HG03565 (cell line): Measurements from ENCODE around the gene SLC25A25.

Experiments used
- ATAC-seq: cut with Tn5 transposase; IDR thresholded peaks from one replicate; pipeline ENCODE4 v1.9.1; 2021; ENCODE audit warnings: mild to moderate bottlenecking, moderate library complexity; ENCODE audit not compliant: unreplicated experiment

SLC25A25 gene

DNA sequence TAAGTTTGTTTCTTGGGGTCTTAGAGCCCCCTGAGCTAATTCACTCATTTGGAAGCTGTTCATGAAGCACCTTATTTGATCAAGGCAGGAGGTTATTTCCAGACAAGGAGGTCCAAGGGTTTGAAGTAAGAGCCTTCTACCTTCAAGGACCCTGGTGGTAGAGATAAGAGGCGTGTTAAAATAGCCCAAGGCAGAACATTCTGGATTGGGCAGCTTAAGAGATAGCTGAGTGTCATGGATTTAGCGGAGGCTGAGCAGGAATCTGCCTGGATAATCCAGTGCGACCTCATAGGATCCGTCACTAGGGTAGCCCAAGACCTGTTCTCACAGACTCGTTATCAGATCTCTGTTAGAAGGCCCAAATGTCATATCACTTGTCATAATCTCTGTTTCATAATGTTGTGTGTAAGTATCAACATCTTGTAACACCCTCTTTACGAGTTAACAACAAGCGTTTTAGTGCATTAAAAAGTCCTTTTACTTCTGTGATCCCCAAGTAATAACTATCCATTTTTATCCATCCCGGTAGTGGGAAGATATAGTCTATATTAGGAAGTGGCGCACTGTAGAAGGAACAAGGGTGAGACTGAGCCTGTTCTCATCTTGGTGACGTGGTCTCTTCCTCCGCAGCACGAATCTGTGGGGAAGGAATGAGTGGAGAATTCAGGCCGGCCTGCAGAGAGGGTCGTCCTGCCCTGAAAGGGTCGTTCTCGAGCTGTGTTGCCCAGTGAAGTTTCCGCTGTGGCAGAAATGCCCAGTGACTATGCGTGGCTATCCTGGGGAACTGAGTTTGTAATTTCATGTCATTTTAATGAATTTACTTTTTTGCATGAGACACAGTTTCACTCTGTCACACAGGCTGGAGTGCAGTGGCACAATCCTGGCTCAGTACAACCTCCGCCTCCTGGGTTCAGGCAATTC lies 28.8 kb downstream of the SLC25A25 start:
- no peak for ATAC-seq

- ATAC-seq = no peak
These were observed 29.7 kb downstream of the SLC25A25 start for GRCh38 chr9:128097543-128098296.

DNA sequence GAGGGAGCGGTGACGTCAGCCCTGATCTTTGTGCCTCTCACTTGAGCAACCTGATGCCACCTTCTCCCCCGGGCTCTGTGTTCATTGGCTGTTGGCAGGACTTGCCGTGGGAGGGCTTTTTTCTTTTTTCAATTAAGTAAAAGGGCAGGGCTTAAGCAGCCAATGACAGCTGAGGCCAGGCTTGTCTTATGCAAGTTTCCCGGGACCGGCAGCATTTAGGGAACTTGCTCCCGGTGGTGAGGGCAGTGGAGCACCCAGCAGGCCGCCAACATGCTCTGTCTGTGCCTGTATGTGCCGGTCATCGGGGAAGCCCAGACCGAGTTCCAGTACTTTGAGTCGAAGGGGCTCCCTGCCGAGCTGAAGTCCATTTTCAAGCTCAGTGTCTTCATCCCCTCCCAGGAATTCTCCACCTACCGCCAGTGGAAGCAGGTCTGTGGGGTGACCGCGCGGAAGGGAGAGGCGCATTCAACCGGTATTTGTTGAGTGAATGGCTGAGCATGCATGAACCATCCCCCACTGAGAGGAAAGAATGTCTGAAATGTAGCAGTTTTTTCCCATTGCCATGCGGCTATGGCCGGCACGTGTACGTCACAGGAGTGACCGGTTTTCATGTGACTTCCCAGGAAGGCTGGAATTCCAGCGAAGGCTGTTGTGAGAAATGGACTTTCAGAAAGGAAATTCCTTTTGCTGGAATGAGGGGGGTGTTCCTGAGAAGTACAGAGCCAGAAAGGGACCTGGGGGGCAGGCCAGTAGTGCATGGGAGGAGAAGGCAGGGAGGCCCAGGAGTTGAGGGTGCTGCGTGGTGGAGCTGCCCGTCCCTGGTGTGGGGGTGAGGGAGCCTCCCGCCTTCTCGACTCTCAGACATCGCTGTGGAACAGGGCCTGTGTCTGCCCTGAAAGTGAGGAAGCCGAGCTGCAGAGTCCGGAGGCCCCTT lies 30.5 kb downstream of the SLC25A25 start:
- no peak for ATAC-seq

DNA sequence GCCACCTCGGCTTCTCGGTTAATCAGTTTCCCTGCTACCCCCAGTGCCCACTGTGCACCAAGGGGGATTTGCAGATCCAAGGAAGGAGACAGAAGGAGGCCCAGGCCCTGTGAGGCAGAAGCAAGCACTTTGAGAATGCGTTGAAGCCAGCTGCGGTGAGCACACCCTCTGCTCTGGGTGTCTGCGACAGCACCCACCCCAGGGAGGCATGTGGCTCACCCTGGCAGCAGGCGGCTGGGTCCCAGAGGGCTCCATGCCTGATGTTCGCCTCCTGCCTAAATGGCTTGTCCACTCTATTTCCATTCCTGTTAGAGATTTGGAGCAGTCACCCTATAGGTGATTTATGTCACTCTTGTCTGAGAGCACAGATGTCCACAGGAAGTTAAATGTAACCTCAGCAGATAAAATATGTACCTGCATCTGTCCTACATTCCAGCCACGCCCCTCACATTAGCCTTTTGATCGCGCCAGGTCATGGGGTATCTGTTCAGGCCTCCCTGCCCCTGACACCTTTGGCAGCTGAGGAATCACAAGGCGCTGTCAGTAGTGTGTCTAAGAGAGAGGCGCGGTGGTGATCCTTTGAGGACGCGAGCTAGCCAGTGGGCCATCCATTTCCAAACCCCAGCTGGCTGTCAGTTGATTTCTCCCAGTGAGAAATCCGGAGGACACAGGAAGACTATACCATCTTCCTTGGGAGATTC lies 31.3 kb downstream of the SLC25A25 start:
- no peak for ATAC-seq

- ATAC-seq = no peak
These were observed 32.0 kb downstream of the SLC25A25 start for GRCh38 chr9:128099932-128100491.

DNA sequence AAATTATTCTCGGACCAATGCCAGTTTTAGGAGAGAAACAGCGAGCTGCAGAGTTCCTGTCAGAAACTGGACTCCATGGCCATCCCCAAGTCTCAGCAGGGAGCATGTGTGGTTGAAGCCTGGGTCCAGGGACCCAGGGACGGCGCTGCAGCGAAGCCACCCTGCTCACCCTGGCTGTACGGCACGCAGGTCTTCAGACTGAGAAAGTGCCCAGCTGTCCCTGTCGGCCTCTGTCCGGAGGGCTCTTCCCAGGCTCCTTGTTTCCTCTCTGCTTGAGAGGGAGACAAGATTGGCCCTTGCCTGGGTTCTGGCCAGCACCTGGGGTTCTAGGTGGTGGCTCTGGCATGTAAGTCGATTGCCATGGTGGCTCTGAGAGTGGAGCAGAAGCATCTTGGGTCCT lies 32.5 kb downstream of the SLC25A25 start:
- ATAC-seq = no peak

- no peak for ATAC-seq
These were observed 33.2 kb downstream of the SLC25A25 start for GRCh38 chr9:128101231-128101661.

GRCh38 chr9:128101690-128102089 lies 33.7 kb downstream of the SLC25A25 start:
- ATAC-seq = no peak

DNA sequence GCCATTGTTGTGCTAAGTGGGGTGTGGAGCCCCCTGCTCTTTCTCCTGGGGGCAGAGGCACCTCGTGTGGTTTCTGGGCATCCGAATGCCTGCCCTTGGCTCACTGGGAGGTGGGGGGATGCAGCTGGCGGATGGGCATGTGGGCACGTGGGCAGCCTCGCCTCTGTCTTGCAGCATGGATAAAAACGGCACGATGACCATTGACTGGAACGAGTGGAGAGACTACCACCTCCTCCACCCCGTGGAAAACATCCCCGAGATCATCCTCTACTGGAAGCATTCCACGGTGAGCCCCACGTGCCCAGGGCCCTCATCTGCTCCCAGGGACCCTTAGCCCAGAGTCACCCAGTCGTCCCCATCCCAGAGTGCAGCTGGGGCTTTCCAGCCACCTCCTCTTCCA lies 34.2 kb downstream of the SLC25A25 start:
- no peak for ATAC-seq

GRCh38 chr9:128102861-128103588 lies 35.0 kb downstream of the SLC25A25 start:
- ATAC-seq = no peak

GRCh38 chr9:128103589-128103962 lies 35.5 kb downstream of the SLC25A25 start:
- ATAC-seq = no peak

DNA sequence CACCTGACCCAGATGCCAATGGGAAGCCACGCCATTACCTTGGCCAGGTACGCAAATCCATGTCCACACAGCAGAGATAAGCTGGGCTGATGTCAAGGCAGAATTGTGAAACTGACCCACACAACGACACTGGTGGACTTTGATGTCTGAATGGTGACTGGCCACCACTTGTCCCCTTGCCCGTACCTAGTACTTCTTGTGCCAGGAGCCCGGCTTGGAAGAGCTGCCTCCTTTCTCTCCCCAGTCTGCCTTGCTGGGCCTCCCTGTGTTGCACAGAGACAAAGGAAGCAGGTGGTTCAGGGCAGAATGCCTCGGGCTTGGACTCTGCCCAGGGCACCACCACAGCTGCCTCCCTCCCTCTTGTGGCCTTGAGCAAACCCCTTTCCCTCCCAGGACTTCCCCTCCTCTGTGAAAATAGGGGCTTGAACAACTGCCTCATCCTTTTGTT lies 36.2 kb downstream of the SLC25A25 start:
- no peak for ATAC-seq

DNA sequence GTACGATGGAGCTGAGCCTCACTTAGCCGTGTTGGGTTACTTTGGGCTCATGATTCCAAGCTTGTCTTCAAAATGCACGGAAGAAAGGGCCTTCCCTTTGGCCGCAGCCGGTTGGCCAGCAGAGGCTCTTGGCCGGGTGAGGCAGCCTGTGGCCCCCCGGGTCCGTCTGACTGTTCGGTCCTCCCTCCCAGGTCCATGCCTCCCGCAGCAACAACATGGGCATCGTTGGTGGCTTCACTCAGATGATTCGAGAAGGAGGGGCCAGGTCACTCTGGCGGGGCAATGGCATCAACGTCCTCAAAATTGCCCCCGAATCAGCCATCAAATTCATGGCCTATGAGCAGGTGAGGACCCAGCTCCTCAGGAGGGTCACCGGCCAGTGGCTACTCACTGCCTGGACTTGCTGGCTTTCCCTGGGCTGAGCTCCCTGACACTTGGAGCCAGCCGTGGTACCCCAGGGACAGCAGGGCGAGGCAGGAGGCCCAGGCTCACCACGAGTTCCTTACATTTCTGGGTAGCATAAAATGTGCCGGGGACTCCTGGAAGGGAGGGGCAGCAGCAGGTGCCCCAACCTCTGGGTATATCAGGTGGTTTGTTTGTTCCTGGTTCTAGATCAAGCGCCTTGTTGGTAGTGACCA lies 37.6 kb downstream of the SLC25A25 start:
- no peak for ATAC-seq

DNA sequence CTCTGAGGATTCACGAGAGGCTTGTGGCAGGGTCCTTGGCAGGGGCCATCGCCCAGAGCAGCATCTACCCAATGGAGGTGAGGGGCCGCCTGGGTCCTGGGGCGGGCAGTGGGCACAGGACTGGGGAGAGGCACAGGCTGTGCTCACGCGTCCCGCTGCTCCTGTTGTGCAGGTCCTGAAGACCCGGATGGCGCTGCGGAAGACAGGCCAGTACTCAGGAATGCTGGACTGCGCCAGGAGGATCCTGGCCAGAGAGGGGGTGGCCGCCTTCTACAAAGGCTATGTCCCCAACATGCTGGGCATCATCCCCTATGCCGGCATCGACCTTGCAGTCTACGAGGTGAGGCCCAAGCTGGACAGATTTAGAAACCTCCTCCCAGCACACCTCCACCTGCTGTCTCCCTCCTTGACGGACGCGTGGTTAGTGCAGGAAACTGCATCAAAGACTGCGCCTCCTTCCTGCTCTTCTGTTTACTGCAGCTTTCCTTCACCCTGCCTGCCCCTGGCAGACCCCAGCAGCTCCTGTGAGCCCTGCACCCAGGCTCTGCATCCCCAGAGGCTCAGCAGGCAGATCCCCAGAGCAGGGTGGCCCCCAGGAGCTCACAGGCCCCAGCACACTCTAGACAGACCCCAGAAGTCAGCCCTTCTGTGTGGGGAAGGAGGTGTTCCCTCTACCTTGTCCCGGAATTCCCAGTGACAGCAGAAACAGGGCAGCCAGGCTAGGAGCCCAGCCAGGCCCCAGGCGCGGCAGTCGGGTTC lies 38.3 kb downstream of the SLC25A25 start:
- ATAC-seq = no peak

DNA sequence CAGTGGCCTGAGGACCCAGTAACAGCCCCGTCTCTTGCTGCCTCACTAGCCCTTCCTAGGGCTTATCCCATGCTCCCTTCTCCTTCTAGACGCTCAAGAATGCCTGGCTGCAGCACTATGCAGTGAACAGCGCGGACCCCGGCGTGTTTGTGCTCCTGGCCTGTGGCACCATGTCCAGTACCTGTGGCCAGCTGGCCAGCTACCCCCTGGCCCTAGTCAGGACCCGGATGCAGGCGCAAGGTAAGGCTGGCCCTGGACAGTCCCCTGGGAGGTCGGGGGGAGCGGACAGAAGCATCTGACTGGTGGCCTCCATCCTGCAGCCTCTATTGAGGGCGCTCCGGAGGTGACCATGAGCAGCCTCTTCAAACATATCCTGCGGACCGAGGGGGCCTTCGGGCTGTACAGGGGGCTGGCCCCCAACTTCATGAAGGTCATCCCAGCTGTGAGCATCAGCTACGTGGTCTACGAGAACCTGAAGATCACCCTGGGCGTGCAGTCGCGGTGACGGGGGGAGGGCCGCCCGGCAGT lies 39.0 kb downstream of the SLC25A25 start:
- ATAC-seq = no peak

- ATAC-seq = no peak
These were observed 39.6 kb downstream of the SLC25A25 start for GRCh38 chr9:128107468-128108268.
